DND-41 (cell line): ENCODE results near the gene RABGAP1L.

ENCODE experiments used
- ATAC-seq: fragments of 200-7000 bp; cut with Tn5 transposase; 3 replicates; pipeline ENCODE4 v1.9.1; 2021; ENCODE audit warnings: low read depth; ENCODE audit not compliant: insufficient read depth
- DNase-seq: peaks from one replicate; pipeline ENCODE4 v3.0.0-alpha.2; 2020
- H2AFZ ChIP-seq: 2 replicates; pipeline ENCODE4 v1.6.0; 2012; ENCODE audit warnings: low read depth, low read length
- H3K27ac ChIP-seq: 2 replicates; pipeline ENCODE4 v1.5.1; 2012; ENCODE audit warnings: low read length, inconsistent platforms
- H3K27me3 ChIP-seq: fragments of 200-600 bp; sonication (generic); 2 replicates; pipeline ENCODE4 v1.6.0; 2012; ENCODE audit warnings: low read length, mild to moderate bottlenecking, inconsistent platforms; ENCODE audit not compliant: insufficient read depth, poor library complexity
- H3K36me3 ChIP-seq: 2 replicates; pipeline ENCODE4 v1.5.1; 2012; ENCODE audit warnings: low read length, inconsistent platforms; ENCODE audit not compliant: insufficient read depth
- H3K4me1 ChIP-seq: 2 replicates; pipeline ENCODE4 v1.5.1; 2012; ENCODE audit warnings: mild to moderate bottlenecking, low read length; ENCODE audit not compliant: insufficient read depth
- H3K4me2 ChIP-seq: 2 replicates; pipeline ENCODE4 v1.6.0; 2012; ENCODE audit warnings: mild to moderate bottlenecking, moderate library complexity, low read length, inconsistent platforms; ENCODE audit not compliant: insufficient read depth
- H3K4me3 ChIP-seq, 2 experiments: fragments of 200-600 bp in 1 of 2; shearing (Covaris generic) in 1 of 2; 2 replicates each; pipeline ENCODE4 v1.5.1; 2012 to 2016; ENCODE audit warnings: inconsistent platforms in 2 of 2, low read length in 2 of 2, mild to moderate bottlenecking in 2 of 2, low read depth in 1 of 2, moderate library complexity in 1 of 2
- H3K79me2 ChIP-seq: 2 replicates; pipeline ENCODE4 v1.6.0; 2012; ENCODE audit warnings: low read length, inconsistent platforms; ENCODE audit not compliant: insufficient read depth
- H3K9ac ChIP-seq: 2 replicates; pipeline ENCODE4 v1.6.0; 2012; ENCODE audit warnings: low read depth, mild to moderate bottlenecking, inconsistent platforms, low read length, moderate library complexity
- H3K9me3 ChIP-seq: 2 replicates; pipeline ENCODE4 v1.5.1; 2012; ENCODE audit warnings: low read length, moderate library complexity, mild to moderate bottlenecking, inconsistent platforms; ENCODE audit not compliant: insufficient read depth, severe bottlenecking
- H4K20me1 ChIP-seq: 2 replicates; pipeline ENCODE4 v1.6.0; 2012; ENCODE audit warnings: low read length; ENCODE audit not compliant: insufficient read depth
- EZH2 ChIP-seq: IDR thresholded peaks from 3 replicates; pipeline ENCODE4 v1.6.1; 2012; ENCODE audit warnings: borderline replicate concordance, low read depth, mild to moderate bottlenecking, moderate library complexity, low read length, inconsistent platforms; ENCODE audit not compliant: severe bottlenecking
- TF ChIP-seq, protein P1 (sequence below): IDR thresholded peaks from 2 replicates; pipeline ENCODE4 v1.5.1; 2012; ENCODE audit warnings: borderline replicate concordance, low read length, moderate library complexity, mild to moderate bottlenecking; ENCODE audit not compliant: poor library complexity, severe bottlenecking; ENCODE audit errors: extremely low read depth

The RABGAP1L gene

DNA sequence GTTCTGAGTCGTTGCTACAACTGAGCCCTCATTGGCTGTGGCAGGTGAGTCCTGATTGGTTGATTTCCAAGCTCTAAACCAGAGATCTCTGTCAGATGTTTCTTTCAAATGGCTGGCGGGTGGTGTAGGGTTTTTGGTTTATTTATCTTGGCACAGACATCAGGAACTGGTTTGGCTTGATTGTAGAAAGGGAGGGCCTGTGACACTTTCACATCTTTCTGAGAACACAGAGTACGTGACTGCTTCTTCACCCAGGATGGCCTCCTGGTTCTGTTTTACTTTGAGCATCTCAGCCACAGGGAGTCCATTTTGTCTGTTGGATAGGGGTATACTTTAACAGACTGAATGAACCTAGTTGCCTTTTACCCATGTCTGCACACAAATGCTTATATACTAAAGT is 199.0 kb downstream of the RABGAP1L start:
- TF ChIP-seq EZH2: no peak
- TF ChIP-seq, protein P1, sequence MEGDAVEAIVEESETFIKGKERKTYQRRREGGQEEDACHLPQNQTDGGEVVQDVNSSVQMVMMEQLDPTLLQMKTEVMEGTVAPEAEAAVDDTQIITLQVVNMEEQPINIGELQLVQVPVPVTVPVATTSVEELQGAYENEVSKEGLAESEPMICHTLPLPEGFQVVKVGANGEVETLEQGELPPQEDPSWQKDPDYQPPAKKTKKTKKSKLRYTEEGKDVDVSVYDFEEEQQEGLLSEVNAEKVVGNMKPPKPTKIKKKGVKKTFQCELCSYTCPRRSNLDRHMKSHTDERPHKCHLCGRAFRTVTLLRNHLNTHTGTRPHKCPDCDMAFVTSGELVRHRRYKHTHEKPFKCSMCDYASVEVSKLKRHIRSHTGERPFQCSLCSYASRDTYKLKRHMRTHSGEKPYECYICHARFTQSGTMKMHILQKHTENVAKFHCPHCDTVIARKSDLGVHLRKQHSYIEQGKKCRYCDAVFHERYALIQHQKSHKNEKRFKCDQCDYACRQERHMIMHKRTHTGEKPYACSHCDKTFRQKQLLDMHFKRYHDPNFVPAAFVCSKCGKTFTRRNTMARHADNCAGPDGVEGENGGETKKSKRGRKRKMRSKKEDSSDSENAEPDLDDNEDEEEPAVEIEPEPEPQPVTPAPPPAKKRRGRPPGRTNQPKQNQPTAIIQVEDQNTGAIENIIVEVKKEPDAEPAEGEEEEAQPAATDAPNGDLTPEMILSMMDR: no peak
- H3K9me3 ChIP-seq: no peaks in the 10 kb centered on the region
- no peaks in the 10 kb centered on the region for H3K27me3 ChIP-seq

DNA sequence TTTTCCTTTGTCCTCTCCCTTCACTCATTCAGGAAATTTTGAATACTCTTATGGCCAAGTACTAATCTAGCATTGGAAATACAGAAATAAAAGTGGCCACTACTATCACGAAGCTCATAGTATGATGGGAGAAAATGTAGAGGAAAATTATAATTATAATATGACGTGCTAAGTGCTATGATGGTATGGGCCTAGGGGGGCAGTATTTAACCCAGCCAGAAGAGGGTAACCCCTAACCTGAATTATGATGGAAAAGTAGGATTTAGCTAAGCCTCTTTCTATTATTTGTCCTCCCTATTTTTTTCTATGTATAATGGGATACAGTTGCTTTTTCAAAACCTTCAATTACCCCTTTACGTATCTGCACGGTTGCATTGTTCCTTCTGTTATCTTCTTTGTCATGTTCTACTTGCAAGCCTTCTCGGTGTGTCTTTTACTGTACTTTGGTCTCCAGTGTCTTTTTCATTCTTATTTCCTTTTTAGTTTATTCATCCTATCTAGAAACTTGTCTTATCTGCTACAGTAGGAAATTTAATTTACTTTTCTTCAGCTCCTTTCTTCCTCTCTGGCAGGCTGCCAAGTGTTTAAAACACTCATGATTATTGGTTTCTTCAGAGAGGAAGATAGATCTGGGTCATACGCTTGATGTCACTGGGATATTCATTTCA is 199.6 kb downstream of the RABGAP1L start:
- no peaks in the 10 kb centered on the region for H3K27me3 ChIP-seq
- ATAC-seq: no peak
- no peak overlapping the region for H3K4me2 ChIP-seq
- no peaks in the 10 kb centered on the region for H3K9me3 ChIP-seq
- H4K20me1 ChIP-seq: no peaks in the 10 kb centered on the region
- H3K4me1 ChIP-seq: no peaks in the 10 kb centered on the region
- H3K36me3 ChIP-seq: no peaks in the 10 kb centered on the region
- no peak overlapping the region for H3K9ac ChIP-seq
- no peaks in the 10 kb centered on the region for H3K79me2 ChIP-seq
- TF ChIP-seq, protein P1: no peak
- no peak for TF ChIP-seq EZH2
- H3K27ac ChIP-seq: no peak overlapping the region
- no peak overlapping the region for H2AFZ ChIP-seq
- H3K4me3 ChIP-seq: no peak overlapping the region
- no peak for DNase-seq

More for the DNA sequence above, 199.0 kb downstream of the RABGAP1L start:
- Histone ChIP-seq H3K4me3 (no peak overlapping the region), H2AFZ (no peak overlapping the region), H3K36me3 (no peaks in the 10 kb centered on the region), H3K27ac (no peak overlapping the region), H3K4me2 (no peak overlapping the region), H3K4me1 (no peaks in the 10 kb centered on the region), H4K20me1 (no peaks in the 10 kb centered on the region), H3K9ac (no peak overlapping the region), H3K79me2 (no peaks in the 10 kb centered on the region)
- ATAC-seq: no peak
- no peak for DNase-seq

DNA sequence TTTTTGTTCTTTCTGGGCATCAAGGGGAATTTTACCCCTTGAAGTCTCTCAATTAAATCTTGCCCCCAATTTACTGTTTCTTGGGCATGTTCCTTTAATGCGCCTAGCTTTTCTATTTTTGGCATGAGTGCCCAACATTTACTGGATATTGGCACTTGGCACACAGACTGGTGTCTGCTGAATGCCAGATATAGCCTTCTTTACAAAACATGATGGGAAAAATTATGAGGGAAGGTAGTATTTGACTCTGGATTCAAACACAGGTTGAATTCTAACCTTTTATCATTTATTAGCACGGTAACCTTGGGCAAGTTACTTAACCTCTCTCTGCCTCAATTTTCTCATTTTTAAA is 200.1 kb downstream of the RABGAP1L start:
- DNase-seq (no peak), ATAC-seq (no peak)
- Histone ChIP-seq H3K4me3 (no peak overlapping the region), H2AFZ (no peak overlapping the region), H3K36me3 (no peaks in the 10 kb centered on the region), H3K9me3 (no peaks in the 10 kb centered on the region), H3K27me3 (no peaks in the 10 kb centered on the region), H3K79me2 (no peaks in the 10 kb centered on the region), H3K27ac (no peak overlapping the region), H3K4me1 (no peaks in the 10 kb centered on the region), H3K9ac (no peak overlapping the region), H3K4me2 (no peak overlapping the region), H4K20me1 (no peaks in the 10 kb centered on the region)
- TF ChIP-seq, protein P1: no peak
- TF ChIP-seq EZH2: no peak
